Forelimb muscle (tissue), 1 donor: ENCODE measurements around the gene CYP4A11. TPM values are rescaled to one million over a fixed set of nuclear protein-coding genes. Genes with fewer than 3 reads are reported as not detected.
"Not testable (repeated sequence)": the region's sequence is repeated elsewhere in the genome, so short reads cannot be mapped to it uniquely, and the experiment has no call there.

Experiments
- DNase-seq: peaks from one replicate; pipeline ENCODE4 v3.0.0-alpha.2; 2013; ENCODE audit warnings: low read depth
- polyA plus RNA-seq: library from polyadenylated mRNA; unstranded; fragments of 120-200 nt; gene quantifications from one replicate; pipeline ENCODE4 v1.2.1, GENCODE V29; 2013; ENCODE audit not compliant: insufficient read length

Gene CYP4A11
- not detected for polyA plus RNA-seq

- no peak for DNase-seq
Observed at GRCh38 chr1:46941135-46941694, at the start of gene CYP4A11. CYP4A11 (minus strand) TSS chr1:46941476; CDS start chr1:46941433, 43 bp downstream.

- DNase-seq: not testable (repeated sequence)
Observed at GRCh38 chr1:46990541-46990940, 49.3 kb upstream of the CYP4A11 start.

GRCh38 chr1:46983830-46984586 is 42.7 kb upstream of the CYP4A11 start:
- DNase-seq: no peak

GRCh38 chr1:46983166-46983829 is 42.0 kb upstream of the CYP4A11 start:
- DNase-seq: no peak

GRCh38 chr1:46969014-46969619 is 27.8 kb upstream of the CYP4A11 start:
- DNase-seq: no peak

GRCh38 chr1:46962272-46962671 is 21.0 kb upstream of the CYP4A11 start:
- not testable (repeated sequence) for DNase-seq

- no peak for DNase-seq
Observed at GRCh38 chr1:46961066-46961758, 19.9 kb upstream of the CYP4A11 start.

- DNase-seq: no peak
Observed at GRCh38 chr1:46960250-46960649, 19.0 kb upstream of the CYP4A11 start.

GRCh38 chr1:46955116-46955515 is 13.8 kb upstream of the CYP4A11 start:
- DNase-seq: not testable (repeated sequence)

GRCh38 chr1:46953847-46954246 is 12.6 kb upstream of the CYP4A11 start:
- DNase-seq: not testable (repeated sequence)

GRCh38 chr1:46949417-46949666 is 8.1 kb upstream of the CYP4A11 start:
- DNase-seq: not testable (repeated sequence)

- DNase-seq: no peak
Observed at GRCh38 chr1:46948629-46949416, 7.5 kb upstream of the CYP4A11 start.

GRCh38 chr1:46947706-46948105 is 6.4 kb upstream of the CYP4A11 start:
- DNase-seq: not testable (repeated sequence)

- DNase-seq: no peak
Observed at GRCh38 chr1:46942086-46942485, 810 bp upstream of the CYP4A11 start.

- no peak for DNase-seq
Observed at GRCh38 chr1:46940307-46940706, 969 bp downstream of the CYP4A11 start.

- DNase-seq: no peak
Observed at GRCh38 chr1:46937270-46937669, 4.0 kb downstream of the CYP4A11 start.

- DNase-seq: no peak
Observed at GRCh38 chr1:46936788-46937187, 4.5 kb downstream of the CYP4A11 start.

GRCh38 chr1:46934852-46935251 is 6.4 kb downstream of the CYP4A11 start:
- DNase-seq: not testable (repeated sequence)

- DNase-seq: not testable (repeated sequence)
Observed at GRCh38 chr1:46932020-46932419, 9.3 kb downstream of the CYP4A11 start.

- no peak for DNase-seq
Observed at GRCh38 chr1:46931151-46931550, 10.1 kb downstream of the CYP4A11 start.

GRCh38 chr1:46927249-46927835 is 13.9 kb downstream of the CYP4A11 start:
- no peak for DNase-seq
